ENCODE data around the gene PCLO. TPM values are rescaled to one million over a fixed set of nuclear protein-coding genes. Genes with fewer than 3 reads are reported as not detected.

Gene PCLO
- under 0.01 and 0.14 TPM in 2 replicates for total RNA-seq

GRCh38 chr7:83162402-83163256 lies at the start of gene PCLO:
Gene PCLO (minus strand): TSS chr7:83162884. CDS start chr7:83162592, 292 bp downstream.

Small RNAs within 50 kb of the gene (small RNA-seq; reads per million reads assigned to genes)
- not detected for gene RNA5SP235 (ENCODE audit: low replicate concordance)

Measured in placental pericyte (primary cell).